ENCODE results near the gene NMUR1.

DNA sequence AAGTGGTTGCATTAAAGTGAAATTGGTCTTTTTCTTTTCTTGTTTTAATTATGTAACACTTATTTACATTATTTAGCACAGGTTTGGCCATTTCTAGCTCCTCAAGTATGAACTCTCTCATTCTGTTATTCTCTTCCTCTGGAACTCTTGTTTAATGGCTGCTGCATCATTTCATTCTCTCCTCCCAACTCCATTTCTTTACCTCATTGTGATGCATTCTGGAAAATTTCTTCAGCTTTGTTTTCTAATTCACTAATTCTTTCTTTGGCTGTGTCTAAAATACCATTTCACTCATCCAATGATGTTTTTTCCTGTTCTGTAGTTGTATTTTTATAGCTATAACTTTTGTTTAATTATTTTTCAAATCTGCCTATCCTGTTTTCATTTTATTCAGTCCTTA, 22.5 kb upstream of the NMUR1 start:
- TF ChIP-seq, protein P1, sequence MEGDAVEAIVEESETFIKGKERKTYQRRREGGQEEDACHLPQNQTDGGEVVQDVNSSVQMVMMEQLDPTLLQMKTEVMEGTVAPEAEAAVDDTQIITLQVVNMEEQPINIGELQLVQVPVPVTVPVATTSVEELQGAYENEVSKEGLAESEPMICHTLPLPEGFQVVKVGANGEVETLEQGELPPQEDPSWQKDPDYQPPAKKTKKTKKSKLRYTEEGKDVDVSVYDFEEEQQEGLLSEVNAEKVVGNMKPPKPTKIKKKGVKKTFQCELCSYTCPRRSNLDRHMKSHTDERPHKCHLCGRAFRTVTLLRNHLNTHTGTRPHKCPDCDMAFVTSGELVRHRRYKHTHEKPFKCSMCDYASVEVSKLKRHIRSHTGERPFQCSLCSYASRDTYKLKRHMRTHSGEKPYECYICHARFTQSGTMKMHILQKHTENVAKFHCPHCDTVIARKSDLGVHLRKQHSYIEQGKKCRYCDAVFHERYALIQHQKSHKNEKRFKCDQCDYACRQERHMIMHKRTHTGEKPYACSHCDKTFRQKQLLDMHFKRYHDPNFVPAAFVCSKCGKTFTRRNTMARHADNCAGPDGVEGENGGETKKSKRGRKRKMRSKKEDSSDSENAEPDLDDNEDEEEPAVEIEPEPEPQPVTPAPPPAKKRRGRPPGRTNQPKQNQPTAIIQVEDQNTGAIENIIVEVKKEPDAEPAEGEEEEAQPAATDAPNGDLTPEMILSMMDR (conservative IDR thresholded peaks at IDR 0.05; ENCODE audit: low read depth in 2 of 2) = no peak
- TF ChIP-seq CREB1 (CRISPR knock-in tag; IDR thresholded peaks at IDR 0.05; ENCODE audit: low read depth) = no peak
- TF ChIP-seq, protein P2, sequence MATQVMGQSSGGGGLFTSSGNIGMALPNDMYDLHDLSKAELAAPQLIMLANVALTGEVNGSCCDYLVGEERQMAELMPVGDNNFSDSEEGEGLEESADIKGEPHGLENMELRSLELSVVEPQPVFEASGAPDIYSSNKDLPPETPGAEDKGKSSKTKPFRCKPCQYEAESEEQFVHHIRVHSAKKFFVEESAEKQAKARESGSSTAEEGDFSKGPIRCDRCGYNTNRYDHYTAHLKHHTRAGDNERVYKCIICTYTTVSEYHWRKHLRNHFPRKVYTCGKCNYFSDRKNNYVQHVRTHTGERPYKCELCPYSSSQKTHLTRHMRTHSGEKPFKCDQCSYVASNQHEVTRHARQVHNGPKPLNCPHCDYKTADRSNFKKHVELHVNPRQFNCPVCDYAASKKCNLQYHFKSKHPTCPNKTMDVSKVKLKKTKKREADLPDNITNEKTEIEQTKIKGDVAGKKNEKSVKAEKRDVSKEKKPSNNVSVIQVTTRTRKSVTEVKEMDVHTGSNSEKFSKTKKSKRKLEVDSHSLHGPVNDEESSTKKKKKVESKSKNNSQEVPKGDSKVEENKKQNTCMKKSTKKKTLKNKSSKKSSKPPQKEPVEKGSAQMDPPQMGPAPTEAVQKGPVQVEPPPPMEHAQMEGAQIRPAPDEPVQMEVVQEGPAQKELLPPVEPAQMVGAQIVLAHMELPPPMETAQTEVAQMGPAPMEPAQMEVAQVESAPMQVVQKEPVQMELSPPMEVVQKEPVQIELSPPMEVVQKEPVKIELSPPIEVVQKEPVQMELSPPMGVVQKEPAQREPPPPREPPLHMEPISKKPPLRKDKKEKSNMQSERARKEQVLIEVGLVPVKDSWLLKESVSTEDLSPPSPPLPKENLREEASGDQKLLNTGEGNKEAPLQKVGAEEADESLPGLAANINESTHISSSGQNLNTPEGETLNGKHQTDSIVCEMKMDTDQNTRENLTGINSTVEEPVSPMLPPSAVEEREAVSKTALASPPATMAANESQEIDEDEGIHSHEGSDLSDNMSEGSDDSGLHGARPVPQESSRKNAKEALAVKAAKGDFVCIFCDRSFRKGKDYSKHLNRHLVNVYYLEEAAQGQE (IDR thresholded peaks at IDR 0.05; ENCODE audit: unreplicated experiment) = no peak
